IPS-15b (cell line): Measurements from ENCODE around the gene LRMDA.

Experiments
- H3K27me3 ChIP-seq: one replicate; pipeline ENCODE4 v1.6.1; 2013; ENCODE audit warnings: low read length; ENCODE audit not compliant: control insufficient read depth, insufficient read depth
- H3K36me3 ChIP-seq: one replicate; pipeline ENCODE4 v1.6.1; 2013; ENCODE audit warnings: low read length; ENCODE audit not compliant: control insufficient read depth, insufficient read depth
- H3K4me1 ChIP-seq: one replicate; pipeline ENCODE4 v1.6.1; 2013; ENCODE audit warnings: mild to moderate bottlenecking, low read length; ENCODE audit not compliant: control insufficient read depth, insufficient read depth
- H3K4me3 ChIP-seq: one replicate; pipeline ENCODE4 v1.5.1; 2013; ENCODE audit warnings: low read depth, low read length
- H3K9ac ChIP-seq: one replicate; pipeline ENCODE4 v1.6.1; 2013; ENCODE audit warnings: low read depth, mild to moderate bottlenecking, low read length
- H3K9me3 ChIP-seq: one replicate; pipeline ENCODE4 v1.6.1; 2013; ENCODE audit warnings: mild to moderate bottlenecking, low read length; ENCODE audit not compliant: control insufficient read depth, insufficient read depth

The LRMDA gene

DNA sequence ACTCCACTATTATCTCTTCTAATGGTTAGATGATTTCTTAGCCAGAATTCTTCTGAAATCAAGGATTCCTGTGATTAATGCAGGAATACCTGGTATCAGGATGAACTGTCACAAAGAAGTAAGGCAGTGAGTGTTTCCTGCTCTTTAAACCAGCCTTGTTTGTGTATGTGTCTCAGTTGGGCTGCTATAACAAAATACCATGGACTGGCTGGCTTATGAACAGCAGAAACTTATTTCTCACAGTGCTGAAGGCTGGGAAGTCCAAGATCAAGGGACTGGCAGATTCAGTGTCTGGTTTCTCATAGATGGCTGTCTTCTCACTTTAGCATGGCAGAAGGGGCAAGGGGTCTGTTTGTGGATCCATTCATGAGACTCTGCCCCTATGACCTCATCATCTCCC is 42.7 kb downstream of the LRMDA start:
- no peak overlapping the region for H3K4me3 ChIP-seq
- no peak overlapping the region for H3K9ac ChIP-seq
- no peaks in the 10 kb centered on the region for H3K36me3 ChIP-seq
- H3K4me1 ChIP-seq, result peaks cover 11% of the 10 kb centered on the region
- peaks cover 25% of the 10 kb centered on the region for H3K27me3 ChIP-seq
- H3K9me3 ChIP-seq, result no peaks in the 10 kb centered on the region

DNA sequence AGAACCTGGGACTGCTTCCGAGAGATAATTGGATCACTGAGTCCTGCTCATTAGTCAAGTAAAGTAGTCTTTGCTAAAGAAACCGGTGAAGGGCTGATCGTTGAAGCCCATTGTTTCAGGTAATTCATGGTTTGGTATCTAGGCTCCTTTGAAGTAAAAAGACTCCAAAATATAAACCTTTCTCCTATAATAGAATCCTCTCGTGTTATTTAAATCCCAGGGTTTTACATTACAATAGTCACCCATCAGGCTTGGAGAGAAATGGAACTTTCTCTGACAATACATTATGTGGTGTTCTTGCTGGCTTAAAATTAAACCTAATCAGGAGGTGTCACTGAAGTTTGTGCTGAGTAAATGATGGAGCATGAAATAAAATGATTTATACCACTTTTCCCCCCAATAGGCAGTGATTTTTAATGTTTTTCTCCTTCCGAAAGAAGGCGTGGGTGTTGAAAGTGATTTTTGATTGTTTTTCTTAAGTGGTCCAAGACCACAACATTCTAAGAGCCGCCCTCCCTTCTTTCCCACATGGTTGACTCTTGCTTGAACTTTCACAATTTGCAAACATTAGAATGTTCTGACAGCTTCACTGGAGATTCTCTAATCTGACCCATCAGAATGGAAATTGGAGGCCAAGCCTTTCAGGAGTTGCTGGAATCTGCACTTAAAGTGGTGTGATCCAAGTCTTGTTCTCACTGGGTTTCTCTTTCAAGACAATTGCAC is 44.2 kb downstream of the LRMDA start:
- H3K4me3 ChIP-seq, result no peak overlapping the region
- H3K27me3 ChIP-seq, result peaks cover 23% of the 10 kb centered on the region
- no peaks in the 10 kb centered on the region for H3K9me3 ChIP-seq
- H3K9ac ChIP-seq, result no peak overlapping the region
- H3K4me1 ChIP-seq, result peaks cover 11% of the 10 kb centered on the region
- no peaks in the 10 kb centered on the region for H3K36me3 ChIP-seq

DNA sequence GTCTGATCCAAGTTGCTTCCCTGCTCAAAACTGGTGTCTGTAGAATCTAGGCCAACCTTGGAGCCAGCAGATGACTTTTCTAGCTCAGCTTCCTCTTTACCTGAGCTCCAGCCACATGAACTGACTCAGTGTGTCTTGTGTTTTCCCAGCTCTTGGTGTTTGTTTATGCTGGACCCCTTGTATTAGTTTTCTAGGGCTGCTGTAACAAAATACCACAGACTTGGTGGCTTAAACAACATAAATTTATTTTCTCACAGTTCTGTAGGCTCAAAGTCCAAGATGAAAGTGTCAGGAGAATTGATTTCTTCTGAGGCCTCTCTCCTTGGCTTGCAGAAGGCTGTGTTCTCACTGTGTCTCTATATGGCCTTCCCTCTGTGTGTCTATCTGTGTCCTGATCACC is 45.1 kb downstream of the LRMDA start:
- Histone ChIP-seq H3K4me3 (no peak overlapping the region), H3K36me3 (no peaks in the 10 kb centered on the region), H3K27me3 (peaks cover 22% of the 10 kb centered on the region), H3K4me1 (peaks cover 11% of the 10 kb centered on the region), H3K9ac (no peak overlapping the region), H3K9me3 (no peaks in the 10 kb centered on the region)

DNA sequence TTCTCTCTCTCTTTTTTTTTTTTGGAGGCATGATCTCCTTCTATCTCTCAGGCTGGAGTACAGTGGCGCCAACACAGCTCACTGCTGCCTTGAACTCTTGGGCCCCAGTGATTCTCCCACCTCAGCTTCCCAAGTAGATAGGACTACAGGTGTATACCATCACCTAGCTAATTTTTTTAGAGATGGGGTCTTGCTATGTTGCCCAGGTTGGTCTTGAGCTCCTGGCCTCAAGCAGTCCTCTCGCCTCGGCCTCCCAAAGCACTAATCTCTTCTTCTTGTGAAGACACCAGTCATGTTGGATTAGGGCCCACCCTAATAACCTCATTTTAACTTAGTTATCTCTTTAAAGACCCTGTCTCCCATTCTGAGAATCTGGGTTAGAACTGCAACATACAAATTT is 45.6 kb downstream of the LRMDA start:
- no peak overlapping the region for H3K9ac ChIP-seq
- H3K9me3 ChIP-seq, result no peaks in the 10 kb centered on the region
- H3K4me1 ChIP-seq, result peaks cover 11% of the 10 kb centered on the region

DNA sequence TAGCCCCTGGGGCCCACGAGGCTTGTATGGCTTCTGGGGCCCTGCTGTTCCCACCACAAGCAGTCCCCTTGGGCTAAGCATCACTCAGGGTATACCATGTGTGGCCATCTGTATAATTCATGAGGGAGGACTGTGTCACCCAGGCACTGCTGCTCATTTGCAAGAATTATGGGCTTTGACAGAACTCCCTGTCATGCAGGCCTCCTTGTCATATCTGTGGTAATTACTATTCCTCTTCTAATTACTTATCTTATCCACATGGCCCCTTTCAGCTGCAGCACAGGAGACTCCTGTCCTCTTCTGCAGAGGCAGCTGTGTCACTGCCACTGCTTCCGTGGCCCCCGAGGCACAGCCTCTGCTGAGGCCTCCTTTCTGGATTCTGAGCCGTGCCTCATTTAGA is 46.3 kb downstream of the LRMDA start:
- H3K9me3 ChIP-seq, result no peaks in the 10 kb centered on the region
- no peak overlapping the region for H3K4me3 ChIP-seq
- no peak overlapping the region for H3K9ac ChIP-seq
- H3K27me3 ChIP-seq, result peaks cover 13% of the 10 kb centered on the region
- H3K36me3 ChIP-seq, result no peaks in the 10 kb centered on the region
- H3K4me1 ChIP-seq, result peaks cover 11% of the 10 kb centered on the region

More for the DNA sequence above, 45.6 kb downstream of the LRMDA start:
- Histone ChIP-seq H3K36me3 (no peaks in the 10 kb centered on the region), H3K27me3 (peaks cover 18% of the 10 kb centered on the region), H3K4me3 (no peak overlapping the region)

DNA sequence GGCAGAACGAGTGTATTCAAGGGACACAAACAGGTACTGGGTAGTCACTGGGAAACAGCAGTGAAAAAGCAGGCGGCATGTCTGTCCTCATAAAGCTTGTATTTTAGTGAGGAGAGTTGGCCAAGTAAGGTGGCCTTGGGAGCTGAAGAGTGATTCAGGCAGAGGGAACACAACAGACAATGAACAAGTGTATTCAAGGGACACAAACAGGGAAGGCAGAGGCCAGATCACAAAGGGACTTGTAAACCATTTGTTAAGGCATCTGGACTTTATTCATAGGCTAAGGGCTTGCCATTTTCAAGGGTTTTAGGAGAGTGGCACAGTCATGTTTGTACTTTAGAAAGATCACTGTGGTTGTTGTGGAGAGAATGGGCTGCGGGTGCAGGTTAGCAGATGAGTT is 49.0 kb downstream of the LRMDA start:
- Histone ChIP-seq H3K9ac (no peak overlapping the region), H3K36me3 (no peaks in the 10 kb centered on the region), H3K4me3 (no peak overlapping the region), H3K4me1 (peaks cover 6% of the 10 kb centered on the region), H3K27me3 (peaks cover 4% of the 10 kb centered on the region), H3K9me3 (no peaks in the 10 kb centered on the region)

DNA sequence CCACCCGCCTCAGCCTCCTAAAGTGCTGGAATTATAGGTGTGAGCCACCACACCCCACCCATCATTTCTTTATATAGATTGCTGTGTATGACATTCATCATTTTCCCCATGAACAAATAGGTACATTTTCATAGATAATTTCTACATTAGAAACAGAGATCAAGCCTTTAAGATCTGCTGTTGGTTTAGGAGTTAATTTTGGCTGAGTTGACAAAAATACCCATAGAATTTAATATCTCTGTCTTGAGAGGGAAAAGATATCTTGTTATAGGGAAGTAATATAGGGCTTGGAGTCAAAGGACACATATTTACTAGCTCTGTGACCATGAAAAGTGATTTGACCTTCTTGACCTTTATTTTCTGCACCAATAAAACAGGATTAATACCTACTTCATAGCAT is 51.8 kb downstream of the LRMDA start:
- H3K36me3 ChIP-seq, result no peaks in the 10 kb centered on the region
- H3K9me3 ChIP-seq, result no peaks in the 10 kb centered on the region
- H3K4me3 ChIP-seq, result no peak overlapping the region
- peaks cover 5% of the 10 kb centered on the region for H3K27me3 ChIP-seq
- no peak overlapping the region for H3K9ac ChIP-seq
- no peaks in the 10 kb centered on the region for H3K4me1 ChIP-seq

DNA sequence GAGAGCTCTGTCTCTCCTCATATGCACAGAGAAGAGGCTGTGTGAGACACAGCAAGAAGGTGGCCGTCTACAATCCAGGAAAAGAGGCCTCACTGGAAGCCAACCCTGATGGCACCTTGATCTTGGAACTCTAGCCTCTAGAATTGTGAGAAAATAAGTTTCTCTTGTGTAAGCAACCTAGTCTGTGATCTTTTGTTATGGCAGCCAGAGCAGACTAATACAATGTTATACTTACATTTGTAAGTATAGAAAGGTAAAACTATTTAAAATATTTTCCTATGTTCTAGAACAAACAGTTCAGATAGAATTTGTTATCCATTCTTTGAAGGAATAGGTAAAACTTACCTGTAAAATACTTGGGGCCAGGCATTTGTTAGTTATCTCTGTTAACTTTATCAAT is 53.3 kb downstream of the LRMDA start:
- Histone ChIP-seq H3K4me3 (no peak overlapping the region), H3K9me3 (no peaks in the 10 kb centered on the region), H3K36me3 (no peaks in the 10 kb centered on the region), H3K4me1 (no peaks in the 10 kb centered on the region), H3K9ac (no peak overlapping the region), H3K27me3 (peaks cover 5% of the 10 kb centered on the region)

DNA sequence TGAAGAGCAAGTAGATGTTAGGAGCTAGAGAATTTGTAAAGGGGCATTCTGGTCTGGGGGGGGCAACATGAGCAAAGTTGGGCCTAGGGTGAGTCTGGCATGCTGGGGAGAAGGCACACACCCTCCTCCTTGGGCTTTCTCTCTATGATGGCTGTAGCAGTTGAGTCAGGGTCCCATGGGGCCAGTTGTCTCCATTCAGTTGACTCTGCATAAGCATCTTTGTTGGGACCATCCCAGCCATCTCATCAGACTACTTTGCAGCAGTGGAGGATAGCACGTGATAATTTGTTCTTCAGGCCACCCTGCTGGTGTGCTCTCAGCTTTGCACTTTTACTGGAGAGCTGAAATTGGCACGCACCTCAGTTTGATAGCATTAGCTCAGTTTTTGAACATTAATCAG is 55.2 kb downstream of the LRMDA start:
- no peak overlapping the region for H3K9ac ChIP-seq
- H3K36me3 ChIP-seq, result no peaks in the 10 kb centered on the region
- no peaks in the 10 kb centered on the region for H3K4me1 ChIP-seq
- H3K27me3 ChIP-seq, result peaks cover 5% of the 10 kb centered on the region
- no peak overlapping the region for H3K4me3 ChIP-seq
- no peaks in the 10 kb centered on the region for H3K9me3 ChIP-seq

DNA sequence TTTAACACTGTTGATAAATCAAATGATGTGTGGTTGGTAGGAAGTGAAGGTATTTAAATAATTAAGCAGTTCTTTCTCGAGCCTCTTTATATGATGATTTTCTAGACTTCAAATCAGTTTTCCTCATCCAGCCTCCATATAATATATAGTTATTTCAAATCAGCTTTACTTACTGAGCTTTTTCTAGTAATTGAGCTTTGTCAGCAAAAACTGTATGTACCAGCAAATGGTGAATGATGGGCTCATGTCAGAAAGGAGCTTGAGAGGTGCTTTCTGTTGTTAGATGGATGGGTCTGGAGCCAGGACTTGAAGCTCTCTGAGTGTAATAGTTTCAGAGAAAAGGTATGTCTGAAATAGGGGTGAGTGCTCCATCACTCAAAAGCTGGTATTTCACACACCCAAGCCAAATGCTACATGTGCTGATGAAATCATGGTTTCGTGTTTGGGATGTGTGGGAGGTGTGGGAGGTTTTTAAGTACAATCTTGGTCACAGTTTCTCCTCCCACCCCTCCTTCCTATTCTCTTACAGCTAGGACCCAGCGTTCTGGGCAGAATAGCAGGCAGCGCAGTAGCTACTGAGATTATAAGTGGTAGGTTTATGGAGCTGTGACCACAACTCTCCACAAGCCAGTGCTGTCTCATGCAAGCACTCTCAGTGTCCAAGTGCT is 55.8 kb downstream of the LRMDA start:
- no peak overlapping the region for H3K9ac ChIP-seq
- H3K27me3 ChIP-seq, result peaks cover 5% of the 10 kb centered on the region
- H3K4me1 ChIP-seq, result no peaks in the 10 kb centered on the region
- H3K9me3 ChIP-seq, result no peaks in the 10 kb centered on the region
- H3K4me3 ChIP-seq, result no peak overlapping the region
- H3K36me3 ChIP-seq, result no peaks in the 10 kb centered on the region

DNA sequence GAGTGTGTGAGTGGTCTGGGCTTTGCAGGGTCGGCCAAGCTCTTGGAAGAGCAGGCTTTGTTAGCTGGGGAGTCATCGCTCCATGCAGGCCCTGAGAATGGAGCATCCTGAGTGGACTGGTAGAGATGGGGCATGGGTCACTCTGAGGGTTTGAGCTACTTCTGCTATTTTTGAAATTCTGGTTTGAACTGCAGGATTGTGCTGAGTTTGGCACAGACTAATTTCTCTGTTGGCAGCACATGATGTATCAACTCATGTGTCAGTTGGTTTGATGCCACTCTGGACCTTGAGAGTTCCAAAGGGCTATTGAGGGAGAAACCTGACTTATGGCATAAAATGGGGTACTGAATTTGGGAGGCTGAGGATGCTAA is 56.3 kb downstream of the LRMDA start:
- Histone ChIP-seq H3K9me3 (no peaks in the 10 kb centered on the region), H3K4me1 (no peaks in the 10 kb centered on the region), H3K9ac (no peak overlapping the region), H3K27me3 (peaks cover 5% of the 10 kb centered on the region), H3K4me3 (no peak overlapping the region), H3K36me3 (no peaks in the 10 kb centered on the region)

DNA sequence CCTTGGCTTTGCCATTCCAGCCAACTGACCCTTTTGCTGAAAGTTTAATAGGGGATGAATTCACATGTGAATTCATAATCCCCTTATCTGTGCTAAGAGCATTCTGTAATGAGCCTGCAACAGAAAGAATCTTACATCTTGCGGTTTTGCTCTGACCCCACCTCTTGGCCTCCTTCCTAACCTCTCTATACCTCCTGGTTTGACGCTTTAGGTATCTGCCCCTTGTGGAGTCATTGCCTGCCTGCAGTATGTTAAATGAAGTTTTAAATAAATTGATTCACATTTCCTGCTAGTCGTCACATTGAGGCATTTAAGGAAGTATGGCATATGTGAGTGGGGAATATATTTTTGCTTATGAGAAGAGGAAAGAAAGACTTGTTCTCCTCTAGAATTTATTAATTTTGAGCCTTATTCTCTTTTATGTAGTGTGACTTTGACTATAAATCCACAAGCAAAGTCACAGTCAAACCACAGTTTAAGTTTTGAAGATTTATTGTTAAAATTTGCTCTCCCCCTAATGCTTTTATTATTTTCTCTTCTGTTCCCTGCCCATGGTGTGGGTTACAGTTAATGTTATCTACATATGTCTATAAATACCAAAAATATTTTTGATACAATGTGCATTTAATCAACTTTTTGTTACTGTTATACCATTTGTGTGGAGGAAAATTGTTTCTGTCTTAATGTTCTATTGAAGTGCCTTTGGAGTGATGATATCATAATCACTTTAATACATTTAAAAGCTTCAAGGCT is 60.9 kb downstream of the LRMDA start:
- H3K4me1 ChIP-seq, result no peaks in the 10 kb centered on the region
- no peaks in the 10 kb centered on the region for H3K9me3 ChIP-seq
- no peak overlapping the region for H3K4me3 ChIP-seq
- H3K9ac ChIP-seq, result no peak overlapping the region
- H3K36me3 ChIP-seq, result no peaks in the 10 kb centered on the region
- peaks cover 3% of the 10 kb centered on the region for H3K27me3 ChIP-seq
